T-cell (primary cell): ENCODE measurements around the gene NDUFS7. TPM values are rescaled to one million over a fixed set of nuclear protein-coding genes. Genes with fewer than 3 reads are reported as not detected.
A peak's percentile ranks its signal among the peaks of the same experiment; 100 is the strongest.

Source experiments
- ATAC-seq, 4 experiments: fragments of 200-7000 bp in 3 of 4; fragments of 150-1000 bp in 1 of 4; cut with Tn5 transposase; replicated peaks in 1 of 4; 1 replicate in 3 of 4; 2 replicates in 1 of 4; pipeline ENCODE4 v1.10.0; 2021; ENCODE audit warnings: moderate library complexity in 3 of 4, mild to moderate bottlenecking in 2 of 4, moderate number of reproducible peaks in 1 of 4
- CTCF ChIA-PET, 2 donors: fragments of 300-600 bp; sonication (Branson Sonifier 250); formaldehyde crosslinking; loops; one replicate each; lab custom pipeline; 2022; ENCODE audit warnings: antibody characterized with exemption in 2 of 2; lab: Charles Lee
- POLR2A ChIA-PET, 2 donors: fragments of 300-600 bp; sonication (Branson Sonifier 250); formaldehyde crosslinking; loops; one replicate each; lab custom pipeline; 2022; ENCODE audit warnings: antibody characterized with exemption in 2 of 2; lab: Charles Lee
- DNase-seq, 35 experiments: peaks; one replicate each; pipeline versions ENCODE4 v3.0.0 to v3.0.0-alpha.2; 2013 to 2023
- H3K27ac ChIP-seq: one replicate; pipeline ENCODE4 v1.5.1; 2013; ENCODE audit warnings: low read length
- H3K27me3 ChIP-seq, 2 experiments: replicated peaks in 1 of 2; 1 replicate in 1 of 2; 2 replicates in 1 of 2; pipeline versions ENCODE4 v1.6.1 to v1.7.0; 2013; ENCODE audit warnings: low read length in 1 of 2, mixed read lengths in 1 of 2; ENCODE audit not compliant: control insufficient read depth in 2 of 2, insufficient read depth in 2 of 2; ENCODE audit errors: extremely low read depth in 1 of 2
- H3K36me3 ChIP-seq, 2 donors: 1 replicate in 1 of 2; 2 replicates in 1 of 2; pipeline versions ENCODE4 v1.6.1 to v1.7.0; 2013; ENCODE audit warnings: low read length in 1 of 2; ENCODE audit not compliant: control insufficient read depth in 2 of 2, insufficient read depth in 1 of 2; ENCODE audit errors: extremely low read depth in 1 of 2
- H3K4me1 ChIP-seq, 2 experiments: 1 replicate in 1 of 2; 2 replicates in 1 of 2; pipeline versions ENCODE4 v1.6.1 to v1.7.0; 2013; ENCODE audit warnings: low read length in 2 of 2, mixed read lengths in 1 of 2; ENCODE audit not compliant: insufficient read depth in 2 of 2, control insufficient read depth in 1 of 2; ENCODE audit errors: extremely low read depth in 1 of 2
- H3K4me3 ChIP-seq, 2 donors: 1 replicate in 1 of 2; 2 replicates in 1 of 2; pipeline versions ENCODE4 v1.5.1 to v1.7.0; 2013; ENCODE audit warnings: mild to moderate bottlenecking in 2 of 2, low read length in 1 of 2, moderate library complexity in 1 of 2; ENCODE audit not compliant: control insufficient read depth in 1 of 2; ENCODE audit errors: extremely low read depth in 1 of 2
- H3K9me3 ChIP-seq: 2 replicates; pipeline ENCODE4 v1.7.0; 2013
- H3K27ac Mint-ChIP-seq, 2 donors: one replicate each; pipeline ENCODE4 v1.8.0; 2020 to 2021; ENCODE audit warnings: mild to moderate bottlenecking in 2 of 2, mixed read lengths in 2 of 2
- H3K27me3 Mint-ChIP-seq, 2 donors: one replicate each; pipeline ENCODE4 v1.8.0; 2021 to 2022; ENCODE audit warnings: mixed read lengths in 2 of 2
- H3K36me3 Mint-ChIP-seq: one replicate; pipeline ENCODE4 v1.8.0; 2021; ENCODE audit warnings: mixed read lengths
- H3K4me1 Mint-ChIP-seq, 3 donors: one replicate each; pipeline ENCODE4 v1.8.0; 2020 to 2022; ENCODE audit warnings: mixed read lengths in 3 of 3, mild to moderate bottlenecking in 1 of 3
- H3K4me3 Mint-ChIP-seq, 3 donors: one replicate each; pipeline ENCODE4 v1.8.0; 2020 to 2022; ENCODE audit warnings: mild to moderate bottlenecking in 3 of 3, mixed read lengths in 3 of 3, moderate library complexity in 3 of 3
- H3K9me3 Mint-ChIP-seq, 3 donors: one replicate each; pipeline ENCODE4 v1.8.0; 2020 to 2022; ENCODE audit warnings: mixed read lengths in 3 of 3
- WGBS: methylation state at CpG from one replicate; pipeline ENCODE4 v1.1.5; 2013; ENCODE audit warnings: missing lambda C conversion rate; ENCODE audit not compliant: insufficient coverage; 5-methylcytosine and 5-hydroxymethylcytosine counted together
- total RNA-seq, 35 experiments: library from RNA in 6 of 35; stranded (reverse) in 6 of 35; fragments of 120-200 nt in 1 of 35; gene quantifications; one replicate each; pipeline versions ENCODE4 v1.2.1 to v1.2.4 and lab custom pipeline; 2013 to 2026

Gene NDUFS7
- total RNA-seq, 5 donors from 2014 or later (not counting 1 experiment from before 2014, with no cell fraction given) = 50.3 to 85.5 (median 79.6) TPM

DNA sequence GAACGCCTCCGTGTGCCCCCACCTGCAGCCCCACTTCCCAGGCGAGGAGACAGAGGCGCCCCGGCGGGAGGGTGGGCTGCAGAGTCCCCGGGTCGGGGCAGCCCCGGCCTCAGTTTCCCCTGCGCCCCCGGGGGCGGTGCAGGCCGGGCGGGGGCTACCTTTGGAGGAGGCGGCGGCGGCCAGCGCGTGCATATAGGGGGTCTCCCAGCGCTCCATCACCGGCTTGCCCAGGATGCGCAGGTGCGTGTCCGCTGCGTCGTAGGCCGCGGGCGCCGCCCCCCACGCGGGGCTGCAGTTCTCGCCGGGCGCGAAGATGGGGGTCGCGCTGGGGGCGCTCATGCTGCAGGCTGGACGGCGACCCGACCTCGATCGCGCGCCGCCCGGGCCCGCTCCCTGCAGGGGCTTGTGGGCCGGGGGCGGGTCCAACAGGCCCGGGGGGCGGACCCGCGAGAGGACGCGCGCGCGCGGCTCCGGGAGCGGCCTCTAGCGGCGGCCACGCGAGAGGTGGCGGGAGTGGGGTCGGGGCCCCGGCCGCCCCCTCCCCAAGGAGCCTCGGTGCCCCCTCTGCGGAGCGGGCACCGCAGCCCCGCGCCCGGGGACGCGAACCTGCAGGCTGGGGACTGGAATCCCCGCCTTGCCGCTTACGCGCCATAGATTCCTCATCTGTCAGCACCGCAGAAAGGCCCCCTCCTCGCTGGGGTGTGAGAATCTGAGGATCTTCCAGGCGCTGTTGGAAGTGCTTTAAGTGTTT, 17.6 kb downstream of the NDUFS7 start, which contains the start of gene GAMT:
Gene GAMT, minus strand, starts transcription at position 405 of the 751 bp plus-strand sequence. Its CDS starts 66 bp downstream, at position 339.
- Mint-ChIP-seq H3K4me3 (peak within 1 kb of the TSS; percentile 65 to 74 (median 71)), H3K9me3 (no peaks in the 10 kb centered on the region), H3K27me3 (peaks cover 4% of the 10 kb centered on the region in 2 donors), H3K27ac (no peak within 1 kb of the TSS), H3K4me1 (peaks cover 11 to 15% (median 13%) of the 10 kb centered on the region in 3 donors), H3K36me3 (no peaks in the 10 kb centered on the region)
- under 1% methylated on average over 86 of the region's 87 CpGs for WGBS
- Histone ChIP-seq H3K27ac (no peak within 1 kb of the TSS), H3K36me3 (peaks cover 0 to 6% of the 10 kb centered on the region in 2 donors), H3K27me3 (peaks cover 0 to 19% of the 10 kb centered on the region in 2 experiments), H3K4me3 (peak within 1 kb of the TSS; percentile 46 to 71), H3K4me1 (peaks cover 3 to 36% of the 10 kb centered on the region in 2 experiments), H3K9me3 (no peaks in the 10 kb centered on the region)
- ATAC-seq (peak; percentile 87 to 90 (median 89)), DNase-seq (peak in 29 of 35 experiments; percentile 22 to 76 (median 42))
- POLR2A ChIA-PET = no interaction called here
- CTCF ChIA-PET = no interaction called here

DNA sequence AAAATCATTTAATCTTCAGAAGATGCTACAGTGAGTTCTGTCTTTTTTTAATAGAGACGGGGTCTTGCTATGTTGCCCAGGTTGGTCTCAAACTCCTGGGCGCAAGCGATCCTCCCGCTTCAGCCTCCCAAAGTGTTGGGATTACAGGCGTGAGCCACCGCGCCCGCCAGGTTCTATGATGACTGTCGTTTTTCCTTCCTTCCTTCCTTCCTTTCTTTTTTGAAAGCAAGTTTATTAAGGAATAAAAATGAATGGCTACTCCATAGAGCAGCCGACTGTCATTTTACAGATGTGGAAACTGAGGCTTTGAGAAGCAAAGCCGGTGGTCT, 18.1 kb downstream of the NDUFS7 start:
- POLR2A ChIA-PET = no interaction called here
- Mint-ChIP-seq H3K27ac (no peak overlapping the region), H3K36me3 (no peaks in the 10 kb centered on the region), H3K27me3 (peaks cover 4% of the 10 kb centered on the region in 2 donors), H3K9me3 (no peaks in the 10 kb centered on the region), H3K4me1 (peaks cover 15 to 19% (median 16%) of the 10 kb centered on the region in 3 donors), H3K4me3 (peak overlapping the region; percentile 51 to 74 (median 60))
- 59% methylated on average over 6 of the region's 11 CpGs for WGBS
- Histone ChIP-seq H3K4me3 (peak overlapping the region; percentile 35 to 37), H3K36me3 (peaks cover 0 to 6% of the 10 kb centered on the region in 2 donors), H3K4me1 (peaks cover 3 to 36% of the 10 kb centered on the region in 2 experiments), H3K9me3 (no peaks in the 10 kb centered on the region), H3K27ac (no peak overlapping the region), H3K27me3 (peaks cover 0 to 19% of the 10 kb centered on the region in 2 experiments)
- no peak for DNase-seq
- no peak for ATAC-seq
- CTCF ChIA-PET = interaction anchor here in 1 of 2 donors (0.7 kb wide), 1 partner anchor 49 kb away, joined by 3 read pairs; no protein-coding TSS in a partner anchor

DNA sequence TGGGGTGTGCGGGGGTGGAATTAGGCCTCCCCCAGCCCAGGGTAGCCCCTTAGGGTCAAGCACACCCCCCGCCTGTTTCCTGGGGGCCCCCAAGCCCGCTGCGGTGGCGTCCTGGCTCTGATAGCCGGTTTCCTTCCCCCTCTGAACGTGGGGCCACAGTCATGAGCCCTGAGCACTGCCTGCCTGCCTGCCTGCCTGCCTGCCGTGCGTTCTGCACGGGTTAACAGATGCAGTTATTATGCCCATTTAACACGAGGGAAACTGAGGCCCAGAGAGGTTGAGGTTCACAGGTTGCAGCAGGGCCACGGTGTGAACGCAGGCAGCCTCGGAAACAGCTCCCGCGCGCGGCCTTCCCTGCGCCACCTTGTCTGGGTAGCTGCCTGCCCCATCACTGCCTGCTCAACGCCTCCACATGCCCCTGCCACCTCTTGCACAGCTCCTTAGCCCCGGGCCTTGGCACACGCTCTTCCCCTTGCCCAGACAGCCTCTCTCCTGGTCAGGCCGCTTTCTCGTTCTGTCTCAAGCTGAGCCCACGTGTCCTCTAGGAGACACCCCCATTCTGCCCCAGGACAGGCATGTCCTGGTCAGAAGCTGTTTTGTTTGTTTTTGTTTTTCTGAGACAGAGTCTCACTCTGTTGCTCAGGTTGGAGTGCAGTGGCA, 18.8 kb downstream of the NDUFS7 start:
- H3K27me3 ChIP-seq = peaks cover 0 to 19% of the 10 kb centered on the region in 2 experiments
- ChIA-PET CTCF (interaction anchor here (0.6 to 0.9 kb wide), 4 partner anchors 11 to 335 kb away, joined by 3 to 5 read pairs (median 3); no protein-coding TSS in a partner anchor), POLR2A (no interaction called here)
- no peak for DNase-seq
- WGBS = 39% methylated on average over 22 of the region's 25 CpGs
- Mint-ChIP-seq H3K4me3 (peak overlapping the region; percentile 57 to 74 (median 69)), H3K27me3 (peaks cover 4% of the 10 kb centered on the region in 2 donors), H3K9me3 (no peaks in the 10 kb centered on the region), H3K36me3 (no peaks in the 10 kb centered on the region), H3K27ac (no peak overlapping the region), H3K4me1 (peaks cover 15 to 19% (median 16%) of the 10 kb centered on the region in 3 donors)
- H3K36me3 ChIP-seq = peaks cover 0 to 6% of the 10 kb centered on the region in 2 donors
- H3K9me3 ChIP-seq = no peaks in the 10 kb centered on the region
- H3K4me1 ChIP-seq = peaks cover 3 to 34% of the 10 kb centered on the region in 2 experiments
- peak overlapping the region in 1 of 2 donors; percentile 35 for H3K4me3 ChIP-seq
- ATAC-seq = no peak
- H3K27ac ChIP-seq = no peak overlapping the region

DNA sequence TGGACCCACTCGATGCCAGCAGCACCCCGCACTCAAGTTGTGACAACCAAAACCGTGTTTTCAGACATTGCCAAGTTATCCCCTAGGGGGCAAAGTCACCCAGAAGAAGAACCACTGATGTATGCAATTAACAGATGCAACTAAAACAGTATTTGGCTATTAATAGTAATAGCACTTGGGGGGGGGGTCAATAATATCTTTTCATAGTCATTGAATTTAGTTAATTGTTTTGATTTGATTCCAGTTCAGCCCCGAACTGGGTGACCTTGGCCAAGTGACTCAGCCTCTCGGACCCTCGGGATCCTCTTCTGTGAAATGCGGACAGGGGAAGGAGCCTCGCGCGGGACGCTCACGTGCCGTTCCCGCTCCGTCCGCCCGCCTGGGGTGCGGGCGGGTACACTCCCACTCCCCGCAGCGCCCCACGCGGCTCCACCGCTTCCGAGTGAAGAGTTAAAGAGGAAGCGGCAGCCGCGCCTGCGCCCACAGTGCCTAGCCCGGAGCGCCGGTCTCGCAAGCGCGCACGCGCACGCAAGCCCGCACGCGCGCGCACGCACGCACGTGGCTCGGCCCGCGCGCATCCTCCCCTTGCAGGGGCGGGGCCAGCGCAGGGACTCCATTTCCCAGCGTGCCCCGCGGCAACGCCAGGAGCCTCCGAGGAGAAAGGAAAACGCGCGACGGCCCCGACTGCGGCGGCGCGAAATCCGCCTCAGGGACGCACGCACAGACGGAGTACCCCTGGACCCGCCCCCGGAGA, 23.2 kb downstream of the NDUFS7 start:
- peaks cover 21 to 55% of the 10 kb centered on the region in 2 experiments for H3K4me1 ChIP-seq
- H3K36me3 ChIP-seq = peaks cover 0 to 8% of the 10 kb centered on the region in 2 donors
- CTCF ChIA-PET = no interaction called here
- under 1% methylated on average over 71 of the region's 72 CpGs for WGBS
- peak overlapping the region; percentile 72 to 81 (median 72) for H3K4me3 Mint-ChIP-seq
- peaks cover 4% of the 10 kb centered on the region in 2 donors for H3K27me3 Mint-ChIP-seq
- ATAC-seq (peak; percentile 76 to 87 (median 81)), DNase-seq (peak; percentile 95 to 100 (median 99))
- peak overlapping the region; percentile 65 for H3K27ac ChIP-seq
- H3K27ac Mint-ChIP-seq = peak overlapping the region; percentile 78 to 79
- peaks cover 41 to 46% (median 46%) of the 10 kb centered on the region in 3 donors for H3K4me1 Mint-ChIP-seq
- H3K9me3 ChIP-seq = no peaks in the 10 kb centered on the region
- H3K9me3 Mint-ChIP-seq = no peaks in the 10 kb centered on the region
- peaks cover 8% of the 10 kb centered on the region for H3K36me3 Mint-ChIP-seq
- POLR2A ChIA-PET = no interaction called here
- peak overlapping the region in 1 of 2 donors; percentile 47 for H3K4me3 ChIP-seq
- peaks cover 0 to 19% of the 10 kb centered on the region in 2 experiments for H3K27me3 ChIP-seq

DNA sequence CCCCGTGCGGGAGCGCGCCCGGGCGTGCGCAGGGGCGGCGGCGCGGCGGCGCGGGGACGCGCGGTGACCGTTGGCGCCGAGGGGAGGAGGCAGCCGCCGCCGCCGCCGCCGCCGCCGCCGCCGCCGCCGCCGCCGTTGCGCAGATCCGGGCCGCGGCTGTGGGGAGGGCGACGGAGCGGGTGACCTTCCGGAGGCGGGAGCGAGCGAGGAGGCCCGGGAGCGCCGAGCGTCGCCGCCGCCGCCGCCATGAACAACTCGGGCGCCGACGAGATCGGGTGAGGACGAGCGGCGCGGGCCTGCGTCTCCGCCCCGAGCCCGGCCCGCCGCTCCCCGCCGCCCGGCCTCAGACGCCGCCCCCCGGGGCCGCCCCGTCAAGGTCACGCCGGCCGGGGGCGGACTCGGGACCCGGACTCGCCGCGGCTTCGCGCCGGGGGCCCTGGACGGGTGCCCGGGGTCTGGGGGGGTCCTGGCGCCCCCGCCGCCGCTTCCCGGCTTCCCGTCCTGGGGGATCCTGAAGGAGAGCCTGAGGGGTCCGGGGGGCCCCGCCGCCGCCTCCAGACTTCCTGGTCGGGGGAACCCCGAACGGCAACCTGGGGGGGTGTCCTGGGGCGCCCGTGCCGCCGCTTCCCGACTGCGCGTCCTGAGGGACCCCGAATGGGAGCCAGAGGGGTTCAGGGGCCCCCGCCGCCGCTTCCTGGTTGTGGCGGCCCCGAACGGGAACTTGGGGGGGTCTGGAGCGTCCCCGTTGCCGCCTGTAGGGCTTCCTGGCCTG, 24.0 kb downstream of the NDUFS7 start, which contains the start of gene DAZAP1:
Gene DAZAP1, plus strand, starts transcription at position 59 of the 772 bp plus-strand sequence. Its CDS starts 188 bp downstream, at position 247.
- WGBS = under 1% methylated on average over 119 of the region's 121 CpGs
- H3K36me3 ChIP-seq = peaks cover 5 to 11% of the 10 kb centered on the region in 2 donors
- CTCF ChIA-PET = no interaction called here

More for the DNA sequence above, 24.0 kb downstream of the NDUFS7 start, which contains the start of gene DAZAP1:
- Histone ChIP-seq H3K27ac (peak within 1 kb of the TSS; percentile 92), H3K4me3 (peak within 1 kb of the TSS; percentile 83 to 97), H3K27me3 (peaks cover 0 to 11% of the 10 kb centered on the region in 2 experiments), H3K9me3 (no peaks in the 10 kb centered on the region), H3K4me1 (peaks cover 19 to 55% of the 10 kb centered on the region in 2 experiments)
- peaks cover 8% of the 10 kb centered on the region for H3K36me3 Mint-ChIP-seq
- no peaks in the 10 kb centered on the region for H3K9me3 Mint-ChIP-seq
- peaks cover 2% of the 10 kb centered on the region in 2 donors for H3K27me3 Mint-ChIP-seq
- H3K27ac Mint-ChIP-seq = peak within 1 kb of the TSS; percentile 78 to 79
- H3K4me1 Mint-ChIP-seq = peaks cover 45 to 50% (median 48%) of the 10 kb centered on the region in 3 donors
- peak; percentile 0 to 22 (median 2) for ATAC-seq
- H3K4me3 Mint-ChIP-seq = peak within 1 kb of the TSS; percentile 91 to 95 (median 94)
- POLR2A ChIA-PET = no interaction called here
- DNase-seq = peak in 29 of 35 experiments; percentile 15 to 55 (median 32)
